Lung (tissue), 12 donors: Measurements from ENCODE around the gene PEX19. TPM values are rescaled to one million over a fixed set of nuclear protein-coding genes. Genes with fewer than 3 reads are reported as not detected.

Experiments
- ATAC-seq: fragments of 200-7000 bp; cut with Tn5 transposase; one replicate; pipeline ENCODE4 v1.9.1; 2020; ENCODE audit warnings: moderate number of reproducible peaks; ENCODE audit not compliant: insufficient read depth, low FRiP score
- DNase-seq, 3 donors: peaks; one replicate each; pipeline ENCODE4 v3.0.0-alpha.2; 2013 to 2017
- H3K27ac ChIP-seq, 2 donors: one replicate each; pipeline ENCODE4 v1.5.1; 2013; ENCODE audit warnings: mild to moderate bottlenecking in 2 of 2, moderate library complexity in 2 of 2, control low read depth in 1 of 2, inconsistent platforms in 1 of 2, low read depth in 1 of 2, low read length in 1 of 2
- H3K27me3 ChIP-seq, 3 donors: one replicate each; pipeline ENCODE4 v1.5.1; 2013; ENCODE audit warnings: low read length in 2 of 3; ENCODE audit not compliant: control insufficient read depth in 3 of 3, insufficient read depth in 3 of 3
- H3K36me3 ChIP-seq, 4 donors: one replicate each; pipeline ENCODE4 v1.5.1; 2013; ENCODE audit warnings: low read length in 4 of 4, mild to moderate bottlenecking in 1 of 4, moderate library complexity in 1 of 4; ENCODE audit not compliant: control insufficient read depth in 4 of 4, insufficient read depth in 4 of 4
- H3K4me1 ChIP-seq, 5 donors: one replicate each; pipeline ENCODE4 v1.5.1; 2013; ENCODE audit warnings: low read length in 5 of 5, mild to moderate bottlenecking in 2 of 5, moderate library complexity in 1 of 5; ENCODE audit not compliant: control insufficient read depth in 5 of 5, insufficient read depth in 5 of 5
- H3K4me3 ChIP-seq: one replicate; pipeline ENCODE4 v1.5.1; 2013; ENCODE audit warnings: mild to moderate bottlenecking, control low read depth, moderate library complexity
- H3K9ac ChIP-seq, 2 donors: one replicate each; pipeline ENCODE4 v1.5.1; 2013; ENCODE audit warnings: low read length in 2 of 2, control low read depth in 1 of 2; ENCODE audit not compliant: insufficient read depth in 1 of 2
- H3K9me3 ChIP-seq, 4 donors: one replicate each; pipeline ENCODE4 v1.5.1; 2013; ENCODE audit warnings: low read length in 3 of 4, mild to moderate bottlenecking in 1 of 4, moderate library complexity in 1 of 4; ENCODE audit not compliant: control insufficient read depth in 4 of 4, insufficient read depth in 3 of 4
- CTCF ChIP-seq: IDR thresholded peaks from 2 replicates; pipeline ENCODE4 v1.5.1; 2012; ENCODE audit warnings: mild to moderate bottlenecking; ENCODE audit errors: control extremely low read depth, extremely low read depth
- whole genome bisulfite sequencing, 2 donors: extraction: QIAGEN DNeasy Blood & Tissue Kit; methylation state at CpG; one replicate each; pipeline ENCODE4 v1.1.7; 2013; 5-methylcytosine and 5-hydroxymethylcytosine counted together
- polyA plus RNA-seq, 2 donors: library from polyadenylated mRNA; stranded (reverse); fragments of 200-250 nt; gene quantifications; one replicate each; pipeline ENCODE4 v1.2.1, GENCODE V29; 2013
- total RNA-seq, 2 donors: library from RNA; depleted of rRNA in 1 of 2; stranded (reverse); fragments of >200 nt in 1 of 2; gene quantifications; one replicate each; pipeline ENCODE4 v1.2.1, GENCODE V29; 2014 to 2021
- donor health status: control.
- donor health status: control.
- donor health status: Bipolar disorder and iron deficiency.
- donor health status: healthy.
- donor health status: DM: yes; HTN: yes; CAD: no.

PEX19 gene
- total and polyA plus RNA-seq, 4 donors: 13.1 to 60.7 (median 44.5) TPM

DNA sequence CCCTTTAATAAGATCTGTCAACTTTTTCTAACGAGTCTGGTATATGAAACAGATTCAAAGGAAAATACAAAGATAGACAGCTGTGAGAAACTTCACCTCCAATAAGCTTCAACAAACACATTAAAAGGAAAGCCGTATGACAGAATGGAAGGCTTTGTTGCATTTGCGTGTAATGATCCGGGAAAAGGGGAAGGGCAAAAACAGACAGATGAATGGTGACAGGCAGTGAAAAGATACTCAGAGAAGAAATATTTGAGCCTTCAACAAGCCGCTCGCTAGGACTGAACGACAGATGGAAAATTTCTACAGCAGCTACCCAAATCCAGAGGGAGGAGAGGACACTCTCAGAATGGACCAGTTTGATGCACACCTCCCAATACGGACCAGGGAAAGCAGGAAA, 43.3 kb upstream of the PEX19 start:
- H3K36me3 ChIP-seq: peaks cover 33 to 54% (median 44%) of the 10 kb centered on the region in 4 donors
- 77 to 82% methylated on average over 8 of the region's 8 CpGs for WGBS, 2 donors

DNA sequence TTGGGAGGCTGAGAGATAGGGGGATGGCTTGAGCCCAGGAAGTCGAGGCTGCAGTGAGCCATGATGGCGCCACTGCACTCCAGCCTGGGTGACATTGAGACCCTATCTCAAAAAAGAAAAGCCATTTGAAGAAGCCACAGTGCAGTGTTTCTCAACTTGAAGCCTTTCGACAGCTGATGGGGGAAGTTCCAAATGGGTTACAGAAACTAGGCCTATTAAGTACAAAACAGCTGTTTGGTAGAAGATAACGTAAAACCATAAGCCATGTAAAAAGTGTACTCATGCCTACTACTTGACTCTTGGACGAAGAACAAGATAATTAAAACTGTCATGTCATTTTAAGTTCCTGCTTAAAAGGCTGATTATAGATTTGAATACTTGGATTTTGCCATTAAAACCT, 41.5 kb upstream of the PEX19 start:
- no peak for TF ChIP-seq CTCF
- Histone ChIP-seq H3K27me3 (no peaks in the 10 kb centered on the region), H3K27ac (no peak overlapping the region), H3K4me3 (no peak overlapping the region), H3K4me1 (no peaks in the 10 kb centered on the region), H3K9me3 (no peaks in the 10 kb centered on the region), H3K9ac (no peak overlapping the region), H3K36me3 (peaks cover 28 to 55% (median 47%) of the 10 kb centered on the region in 4 donors)
- DNase-seq (no peak), ATAC-seq (no peak)
- 86 to 95% methylated on average over 5 of the region's 5 CpGs for WGBS, 2 donors

More for the DNA sequence above, 43.3 kb upstream of the PEX19 start:
- TF ChIP-seq CTCF: no peak
- Histone ChIP-seq H3K9me3 (no peaks in the 10 kb centered on the region), H3K9ac (no peak overlapping the region), H3K27me3 (no peaks in the 10 kb centered on the region), H3K4me1 (no peaks in the 10 kb centered on the region), H3K4me3 (no peak overlapping the region), H3K27ac (no peak overlapping the region)
- DNase-seq (no peak), ATAC-seq (no peak)

GRCh38 chr1:160325252-160325651, 40.3 kb upstream of the PEX19 start:
- Histone ChIP-seq H3K36me3 (peaks cover 25 to 57% (median 45%) of the 10 kb centered on the region in 4 donors), H3K9me3 (no peaks in the 10 kb centered on the region), H3K4me3 (no peak overlapping the region), H3K9ac (no peak overlapping the region), H3K27ac (no peak overlapping the region), H3K27me3 (no peaks in the 10 kb centered on the region), H3K4me1 (no peaks in the 10 kb centered on the region)
- no peak for TF ChIP-seq CTCF
- 86 to 92% methylated on average over 4 of the region's 4 CpGs for WGBS, 2 donors
- no peak for DNase-seq
- ATAC-seq: no peak

GRCh38 chr1:160322831-160323230, 37.9 kb upstream of the PEX19 start:
- WGBS, 2 donors: 94 to 99% methylated on average over 6 of the region's 6 CpGs
- no peak overlapping the region for H3K4me3 ChIP-seq
- ATAC-seq (no peak), DNase-seq (no peak)
- peaks cover 15 to 51% (median 35%) of the 10 kb centered on the region in 4 donors for H3K36me3 ChIP-seq
- H3K9me3 ChIP-seq: no peaks in the 10 kb centered on the region
- H3K4me1 ChIP-seq: no peaks in the 10 kb centered on the region
- H3K27ac ChIP-seq: no peak overlapping the region
- no peak for TF ChIP-seq CTCF
- H3K27me3 ChIP-seq: no peaks in the 10 kb centered on the region
- H3K9ac ChIP-seq: no peak overlapping the region
